GM20000 (cell line): ENCODE data around the gene LEF1.

Source experiments
- DNase-seq: peaks from one replicate; pipeline ENCODE4 v3.0.0; 2012; ENCODE audit warnings: low spot score
- TF ChIP-seq, protein P1 (sequence below): IDR thresholded peaks from 2 replicates; pipeline ENCODE4 v1.5.1; 2012; ENCODE audit warnings: mild to moderate bottlenecking, control low read depth; ENCODE audit errors: extremely low read depth, missing control alignments

Gene LEF1

GRCh38 chr4:108168671-108169523, at the start of gene LEF1:
LEF1 (minus strand) TSS chr4:108168932; CDS start chr4:108167767, 1,165 bp downstream.
- peak; percentile 83 for DNase-seq
- TF ChIP-seq, protein P1, sequence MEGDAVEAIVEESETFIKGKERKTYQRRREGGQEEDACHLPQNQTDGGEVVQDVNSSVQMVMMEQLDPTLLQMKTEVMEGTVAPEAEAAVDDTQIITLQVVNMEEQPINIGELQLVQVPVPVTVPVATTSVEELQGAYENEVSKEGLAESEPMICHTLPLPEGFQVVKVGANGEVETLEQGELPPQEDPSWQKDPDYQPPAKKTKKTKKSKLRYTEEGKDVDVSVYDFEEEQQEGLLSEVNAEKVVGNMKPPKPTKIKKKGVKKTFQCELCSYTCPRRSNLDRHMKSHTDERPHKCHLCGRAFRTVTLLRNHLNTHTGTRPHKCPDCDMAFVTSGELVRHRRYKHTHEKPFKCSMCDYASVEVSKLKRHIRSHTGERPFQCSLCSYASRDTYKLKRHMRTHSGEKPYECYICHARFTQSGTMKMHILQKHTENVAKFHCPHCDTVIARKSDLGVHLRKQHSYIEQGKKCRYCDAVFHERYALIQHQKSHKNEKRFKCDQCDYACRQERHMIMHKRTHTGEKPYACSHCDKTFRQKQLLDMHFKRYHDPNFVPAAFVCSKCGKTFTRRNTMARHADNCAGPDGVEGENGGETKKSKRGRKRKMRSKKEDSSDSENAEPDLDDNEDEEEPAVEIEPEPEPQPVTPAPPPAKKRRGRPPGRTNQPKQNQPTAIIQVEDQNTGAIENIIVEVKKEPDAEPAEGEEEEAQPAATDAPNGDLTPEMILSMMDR: no peak

GRCh38 chr4:108216510-108216909, 47.8 kb upstream of the LEF1 start:
- TF ChIP-seq, protein P1: no peak
- DNase-seq: no peak

DNA sequence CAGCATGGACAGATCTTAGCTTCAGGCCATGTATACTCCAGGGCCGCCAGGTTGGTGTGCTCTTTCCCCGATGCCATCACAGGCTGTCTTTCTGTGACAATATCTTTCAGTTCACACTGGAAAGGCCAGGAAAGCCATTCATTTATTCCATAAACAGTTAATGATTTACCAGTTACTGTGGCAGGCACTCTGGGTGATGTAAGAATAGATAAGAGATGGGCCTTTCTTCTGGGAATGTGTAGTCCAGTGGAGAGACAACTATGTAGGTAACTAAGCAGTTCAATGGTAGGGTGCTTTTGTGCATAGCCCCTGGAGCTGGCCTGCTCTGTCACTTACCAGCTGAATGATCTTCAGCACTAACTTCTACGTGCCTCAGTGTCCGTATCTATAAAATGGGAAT, 46.3 kb upstream of the LEF1 start:
- no peak for DNase-seq
- TF ChIP-seq, protein P1: no peak

- TF ChIP-seq, protein P1: no peak
These were observed 45.0 kb upstream of the LEF1 start for GRCh38 chr4:108213723-108214122.

GRCh38 chr4:108213308-108213707, 44.6 kb upstream of the LEF1 start:
- TF ChIP-seq, protein P1: no peak
- no peak for DNase-seq

More at GRCh38 chr4:108213723-108214122, 45.0 kb upstream of the LEF1 start:
- no peak for DNase-seq

- TF ChIP-seq, protein P1: no peak
- DNase-seq: no peak
These were observed 42.5 kb upstream of the LEF1 start for GRCh38 chr4:108210989-108211835.

- TF ChIP-seq, protein P1: no peak
- no peak for DNase-seq
These were observed 40.8 kb upstream of the LEF1 start for GRCh38 chr4:108209489-108209888.
